ENCODE results near the gene PATJ. TPM values are rescaled to one million over a fixed set of nuclear protein-coding genes. Genes with fewer than 3 reads are reported as not detected.

PATJ gene
- total RNA-seq, 1 donor from 2014 or later = 31.2 TPM

GRCh38 chr1:62064829-62065407, 322.6 kb downstream of the PATJ start:
- ChIA-PET POLR2A (no interaction called here), CTCF (interaction anchor here (1.5 to 2.2 kb wide), 2 partner anchors 18 kb away, joined by 5 to 6 read pairs; no protein-coding TSS in a partner anchor)
- no peak overlapping the region for H3K27ac Mint-ChIP-seq
- no peak for DNase-seq
- H3K36me3 Mint-ChIP-seq (ENCODE audit: low read depth) = peaks cover 30% of the 10 kb centered on the region
- no peak for ATAC-seq (ENCODE audit: low read depth)
- intact Hi-C loops (cut with micrococcal nuclease) = no loop called here
- peaks cover 2% of the 10 kb centered on the region for H3K9me3 Mint-ChIP-seq
- no peak overlapping the region for H3K4me3 Mint-ChIP-seq
- TF ChIP-seq CTCF (IDR thresholded peaks at IDR 0.05) = no peak
- no peaks in the 10 kb centered on the region for H3K4me1 Mint-ChIP-seq
- H3K27me3 Mint-ChIP-seq = no peaks in the 10 kb centered on the region

DNA sequence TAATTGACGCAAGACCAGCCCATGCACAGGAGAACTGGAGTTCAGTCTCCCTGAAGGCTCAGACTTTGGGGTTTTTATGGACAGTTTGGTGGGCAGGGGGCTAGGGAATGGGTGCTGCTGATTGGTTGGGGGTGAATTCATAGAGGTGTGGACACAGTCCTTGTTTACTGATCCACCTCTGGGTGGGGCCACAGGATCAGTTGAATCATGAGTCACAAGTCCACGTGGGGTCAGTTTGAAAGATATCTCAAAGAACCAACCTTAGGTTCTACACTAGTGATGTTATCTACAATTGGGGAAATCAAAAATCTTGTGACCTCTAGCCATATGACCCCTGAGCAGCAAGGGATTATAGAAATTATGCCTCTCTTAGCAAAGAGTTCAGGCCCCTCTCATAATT, 324.4 kb downstream of the PATJ start:
- H3K9me3 Mint-ChIP-seq = peaks cover 2% of the 10 kb centered on the region
- no peak for ATAC-seq (ENCODE audit: low read depth)

GRCh38 chr1:62068416-62068843, 326.1 kb downstream of the PATJ start:
- Mint-ChIP-seq H3K9me3 (peaks cover 2% of the 10 kb centered on the region), H3K27me3 (no peaks in the 10 kb centered on the region), H3K4me3 (no peak overlapping the region), H3K27ac (no peak overlapping the region), H3K36me3 (ENCODE audit: low read depth) (peaks cover 27% of the 10 kb centered on the region), H3K4me1 (no peaks in the 10 kb centered on the region)
- TF ChIP-seq CTCF (IDR thresholded peaks at IDR 0.05) = no peak
- intact Hi-C loops (cut with micrococcal nuclease) = no loop called here
- ChIA-PET POLR2A (no interaction called here), CTCF (no interaction called here)
- DNase-seq = no peak
- no peak for ATAC-seq (ENCODE audit: low read depth)

More for the DNA sequence above, 324.4 kb downstream of the PATJ start:
- DNase-seq = no peak
- H3K4me3 Mint-ChIP-seq = no peak overlapping the region
- no peaks in the 10 kb centered on the region for H3K4me1 Mint-ChIP-seq
- peaks cover 30% of the 10 kb centered on the region for H3K36me3 Mint-ChIP-seq (ENCODE audit: low read depth)
- no peak overlapping the region for H3K27ac Mint-ChIP-seq
- intact Hi-C loops (cut with micrococcal nuclease) = no loop called here
- no peaks in the 10 kb centered on the region for H3K27me3 Mint-ChIP-seq
- ChIA-PET POLR2A (no interaction called here), CTCF (no interaction called here)
- no peak for TF ChIP-seq CTCF (IDR thresholded peaks at IDR 0.05)

DNA sequence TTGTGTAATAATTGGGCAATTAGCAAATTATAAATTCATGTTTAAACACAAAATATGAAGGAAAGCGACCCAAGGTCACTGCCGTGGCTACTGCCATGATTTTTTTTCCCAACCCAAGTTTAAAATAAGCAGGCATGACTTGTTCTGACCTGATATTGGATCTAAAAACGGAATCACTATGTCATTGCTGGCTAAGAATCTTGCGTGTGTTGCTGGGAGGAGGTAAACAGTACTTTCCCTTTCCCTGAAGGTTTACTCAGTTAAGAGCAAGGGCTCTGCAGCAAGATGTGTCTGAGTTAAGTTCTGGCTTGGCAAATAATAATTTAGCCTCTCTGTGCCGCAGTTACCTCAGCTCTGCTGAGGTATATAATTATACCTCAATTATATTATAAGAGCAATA, 326.7 kb downstream of the PATJ start:
- no peak for TF ChIP-seq CTCF (IDR thresholded peaks at IDR 0.05)
- Mint-ChIP-seq H3K36me3 (ENCODE audit: low read depth) (peaks cover 27% of the 10 kb centered on the region), H3K4me3 (no peak overlapping the region), H3K27ac (no peak overlapping the region), H3K27me3 (no peaks in the 10 kb centered on the region), H3K4me1 (no peaks in the 10 kb centered on the region), H3K9me3 (peaks cover 2% of the 10 kb centered on the region)
- DNase-seq (no peak), ATAC-seq (ENCODE audit: low read depth) (no peak)
- ChIA-PET POLR2A (no interaction called here), CTCF (no interaction called here)
- intact Hi-C loops (cut with micrococcal nuclease) = no loop called here

DNA sequence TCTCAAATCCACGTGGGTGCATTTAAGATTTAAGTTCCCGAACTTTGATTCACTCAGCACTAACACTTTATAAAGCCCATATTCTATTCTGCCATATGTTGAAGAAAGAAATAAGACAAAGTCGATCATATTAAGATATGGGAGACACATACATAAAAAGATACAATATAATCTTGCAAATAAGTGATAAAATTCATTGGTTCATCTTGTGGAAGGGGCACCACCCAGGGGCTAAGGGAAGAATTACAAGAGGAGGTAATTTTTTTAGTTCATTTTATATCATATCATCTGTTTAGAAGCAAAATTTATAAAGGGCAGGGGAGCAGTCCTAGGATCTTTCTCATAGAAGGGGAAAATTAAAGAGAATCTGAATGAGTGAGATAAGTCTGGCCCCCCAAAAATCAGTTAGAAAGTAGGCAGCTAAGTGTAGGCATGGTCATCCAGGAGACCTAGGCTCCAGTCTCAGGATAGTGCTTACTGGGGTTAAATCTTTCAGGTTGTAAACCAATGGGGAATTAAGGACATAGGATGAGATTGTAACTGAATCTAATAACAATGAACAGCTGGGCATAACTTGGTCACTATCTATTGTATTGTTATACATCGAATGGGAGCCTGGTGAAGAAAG, 328.2 kb downstream of the PATJ start:
- Mint-ChIP-seq H3K9me3 (peaks cover 2% of the 10 kb centered on the region), H3K4me3 (no peak overlapping the region), H3K36me3 (ENCODE audit: low read depth) (peaks cover 24% of the 10 kb centered on the region), H3K27me3 (no peaks in the 10 kb centered on the region), H3K4me1 (no peaks in the 10 kb centered on the region), H3K27ac (no peak overlapping the region)
- intact Hi-C loops (cut with micrococcal nuclease) = no loop called here
- ATAC-seq (ENCODE audit: low read depth) (no peak), DNase-seq (no peak)
- CTCF ChIA-PET = no interaction called here
- no peak for TF ChIP-seq CTCF (IDR thresholded peaks at IDR 0.05)
- POLR2A ChIA-PET = no interaction called here
